Prostate gland (tissue), 2 donors: ENCODE measurements around the gene ARRDC3.

Experiments used
- POLR2A ChIP-seq: fragments of 450-650 bp; IDR thresholded peaks from one replicate; pipeline ENCODE4 v1.6.1; 2016; ENCODE audit warnings: antibody characterized with exemption, mild to moderate bottlenecking
- POLR2AphosphoS5 ChIP-seq: sonication (generic); formaldehyde crosslinking; IDR thresholded peaks from one replicate; pipeline ENCODE4 v1.6.1; 2017; ENCODE audit warnings: antibody characterized with exemption
- TF ChIP-seq, protein P1 (sequence below), 4 experiments: fragments of 200-600 bp in 2 of 4; fragments of 450-650 bp in 2 of 4; sonication (generic) in 2 of 4; IDR thresholded peaks; 1 replicate in 3 of 4; 2 replicates in 1 of 4; pipeline ENCODE4 v1.5.1; 2016 to 2019; ENCODE audit warnings: antibody characterized with exemption in 4 of 4, mild to moderate bottlenecking in 2 of 4, moderate library complexity in 2 of 4

- TF ChIP-seq, protein P1, sequence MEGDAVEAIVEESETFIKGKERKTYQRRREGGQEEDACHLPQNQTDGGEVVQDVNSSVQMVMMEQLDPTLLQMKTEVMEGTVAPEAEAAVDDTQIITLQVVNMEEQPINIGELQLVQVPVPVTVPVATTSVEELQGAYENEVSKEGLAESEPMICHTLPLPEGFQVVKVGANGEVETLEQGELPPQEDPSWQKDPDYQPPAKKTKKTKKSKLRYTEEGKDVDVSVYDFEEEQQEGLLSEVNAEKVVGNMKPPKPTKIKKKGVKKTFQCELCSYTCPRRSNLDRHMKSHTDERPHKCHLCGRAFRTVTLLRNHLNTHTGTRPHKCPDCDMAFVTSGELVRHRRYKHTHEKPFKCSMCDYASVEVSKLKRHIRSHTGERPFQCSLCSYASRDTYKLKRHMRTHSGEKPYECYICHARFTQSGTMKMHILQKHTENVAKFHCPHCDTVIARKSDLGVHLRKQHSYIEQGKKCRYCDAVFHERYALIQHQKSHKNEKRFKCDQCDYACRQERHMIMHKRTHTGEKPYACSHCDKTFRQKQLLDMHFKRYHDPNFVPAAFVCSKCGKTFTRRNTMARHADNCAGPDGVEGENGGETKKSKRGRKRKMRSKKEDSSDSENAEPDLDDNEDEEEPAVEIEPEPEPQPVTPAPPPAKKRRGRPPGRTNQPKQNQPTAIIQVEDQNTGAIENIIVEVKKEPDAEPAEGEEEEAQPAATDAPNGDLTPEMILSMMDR (IDR thresholded peaks at IDR 0.05), result no peak
- TF ChIP-seq POLR2A, result no peak
- TF ChIP-seq POLR2AphosphoS5, result no peak
Measured at GRCh38 chr5:91379246-91379913, 3.7 kb downstream of the ARRDC3 start.
